Thyroid gland (tissue), 4 donors: Measurements from ENCODE around the gene TLE4. TPM values are rescaled to one million over a fixed set of nuclear protein-coding genes. Genes with fewer than 3 reads are reported as not detected.
"Not testable (repeated sequence)": the region's sequence is repeated elsewhere in the genome, so short reads cannot be mapped to it uniquely, and the experiment has no call there.

Experiments
- DNase-seq, 2 donors: peaks; one replicate each; pipeline ENCODE4 v3.0.0-alpha.2; 2019
- H3K27ac ChIP-seq, 3 donors: fragments of 200-600 bp; sonication (generic); 1 replicate in 2 of 3; 2 replicates in 1 of 3; pipeline ENCODE4 v1.5.1; 2016 to 2019; ENCODE audit warnings: mild to moderate bottlenecking in 1 of 3, moderate library complexity in 1 of 3
- H3K27me3 ChIP-seq: fragments of 200-600 bp; sonication (generic); one replicate; pipeline ENCODE4 v1.5.1; 2019
- H3K36me3 ChIP-seq, 2 donors: fragments of 200-600 bp; sonication (generic); one replicate each; pipeline ENCODE4 v1.5.1; 2016 to 2019
- H3K4me1 ChIP-seq, 2 donors: fragments of 200-600 bp; sonication (generic); one replicate each; pipeline ENCODE4 v1.5.1; 2017 to 2019
- H3K4me3 ChIP-seq, 3 donors: fragments of 200-600 bp; sonication (generic); replicated peaks in 1 of 3; 1 replicate in 2 of 3; 2 replicates in 1 of 3; pipeline ENCODE4 v1.5.1; 2016; ENCODE audit warnings: mild to moderate bottlenecking in 1 of 3
- H3K9me3 ChIP-seq: fragments of 200-600 bp; sonication (generic); one replicate; pipeline ENCODE4 v1.5.1; 2017
- CTCF ChIP-seq, 6 experiments: fragments of 200-600 bp in 3 of 6; fragments of 450-650 bp in 3 of 6; sonication (generic) in 3 of 6; IDR thresholded peaks; one replicate each; pipeline ENCODE4 v1.5.1; 2016 to 2019; ENCODE audit warnings: antibody characterized with exemption in 6 of 6, mild to moderate bottlenecking in 2 of 6, inconsistent platforms in 1 of 6, moderate library complexity in 1 of 6
- POLR2A ChIP-seq, 2 donors: fragments of 450-650 bp; IDR thresholded peaks; one replicate each; pipeline ENCODE4 v1.6.1; 2017; ENCODE audit warnings: antibody characterized with exemption in 2 of 2, mild to moderate bottlenecking in 2 of 2, moderate library complexity in 1 of 2
- WGBS, 2 donors: methylation state at CpG; one replicate each; pipeline ENCODE4 v1.1.5; 2017; 5-methylcytosine and 5-hydroxymethylcytosine counted together
- intact Hi-C: fragments of 100-400 bp; cut with DNase I; formaldehyde crosslinking; loops from one replicate; pipeline ENCODE4 v1.15.1; 2023
- total RNA-seq, 4 donors: library from RNA; depleted of rRNA; stranded (reverse); fragments of >200 nt; gene quantifications; one replicate each; pipeline ENCODE4 v1.2.3, GENCODE V29; 2016

The TLE4 gene
- total RNA-seq, 4 donors from 2014 or later = 40.3 to 64.2 (median 52.8) TPM

GRCh38 chr9:79637177-79637925 is 65.6 kb downstream of the TLE4 start:
- Histone ChIP-seq H3K27me3 (no peaks in the 10 kb centered on the region), H3K4me3 (no peak overlapping the region), H3K27ac (no peak overlapping the region), H3K36me3 (no peaks in the 10 kb centered on the region), H3K9me3 (no peaks in the 10 kb centered on the region), H3K4me1 (no peaks in the 10 kb centered on the region)
- intact Hi-C loops = no loop called here
- no peak for DNase-seq
- TF ChIP-seq CTCF (IDR thresholded peaks at IDR 0.05) (no peak), POLR2A (IDR thresholded peaks at IDR 0.05) (no peak)
- WGBS, 2 donors = 79 to 81% methylated on average over 2 of the region's 2 CpGs

- intact Hi-C loops = no loop called here
- no peaks in the 10 kb centered on the region for H3K4me1 ChIP-seq
- WGBS, 2 donors = 95 to 96% methylated on average over 2 of the region's 2 CpGs
Observed at GRCh38 chr9:79638806-79639205, 67.0 kb downstream of the TLE4 start.

GRCh38 chr9:79639354-79639753 is 67.6 kb downstream of the TLE4 start:
- no peak overlapping the region for H3K4me3 ChIP-seq
- WGBS, 2 donors = 98 to 100% methylated on average over 1 of the region's 1 CpG
- DNase-seq = no peak
- no peaks in the 10 kb centered on the region for H3K9me3 ChIP-seq
- no peaks in the 10 kb centered on the region for H3K36me3 ChIP-seq
- TF ChIP-seq CTCF (IDR thresholded peaks at IDR 0.05) (no peak), POLR2A (IDR thresholded peaks at IDR 0.05) (no peak)
- no peaks in the 10 kb centered on the region for H3K4me1 ChIP-seq
- H3K27me3 ChIP-seq = no peaks in the 10 kb centered on the region
- intact Hi-C loops = no loop called here
- H3K27ac ChIP-seq = no peak overlapping the region

More at GRCh38 chr9:79638806-79639205, 67.0 kb downstream of the TLE4 start:
- Histone ChIP-seq H3K4me3 (no peak overlapping the region), H3K9me3 (no peaks in the 10 kb centered on the region), H3K36me3 (no peaks in the 10 kb centered on the region), H3K27me3 (no peaks in the 10 kb centered on the region), H3K27ac (no peak overlapping the region)
- DNase-seq = no peak
- TF ChIP-seq CTCF (IDR thresholded peaks at IDR 0.05) = no peak

DNA sequence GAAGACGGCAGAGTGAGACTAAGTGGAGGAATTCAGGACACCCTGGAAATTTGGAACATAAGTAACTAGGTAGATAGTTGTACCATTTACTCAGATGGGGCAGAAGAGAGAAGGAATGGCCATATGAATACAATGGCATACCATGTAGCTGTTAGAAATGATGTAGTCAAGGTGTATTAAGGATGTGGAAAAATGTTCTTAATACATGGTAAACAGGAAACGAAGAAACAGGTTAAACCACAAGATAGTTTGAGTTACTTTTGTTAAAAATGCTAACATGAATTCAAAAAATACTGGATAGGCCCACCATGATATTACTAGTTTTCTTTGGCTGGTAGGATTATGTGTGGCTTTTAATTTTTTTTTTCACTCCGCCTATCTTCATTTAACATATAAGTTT is 68.3 kb downstream of the TLE4 start:
- intact Hi-C loops, DNase-seq, H3K27ac ChIP-seq, H3K9me3 ChIP-seq, H3K27me3 ChIP-seq, H3K4me1 ChIP-seq, H3K4me3 ChIP-seq, H3K36me3 ChIP-seq: not testable (repeated sequence)
- 96 to 98% methylated on average over 3 of the region's 3 CpGs for WGBS, 2 donors

GRCh38 chr9:79641070-79641469 is 69.3 kb downstream of the TLE4 start:
- no peaks in the 10 kb centered on the region for H3K36me3 ChIP-seq
- H3K9me3 ChIP-seq = no peaks in the 10 kb centered on the region
- H3K4me1 ChIP-seq = no peaks in the 10 kb centered on the region
- no peaks in the 10 kb centered on the region for H3K27me3 ChIP-seq
- TF ChIP-seq POLR2A (IDR thresholded peaks at IDR 0.05) (no peak), CTCF (IDR thresholded peaks at IDR 0.05) (no peak)
- H3K4me3 ChIP-seq = no peak overlapping the region
- intact Hi-C loops = no loop called here
- H3K27ac ChIP-seq = no peak overlapping the region
- no peak for DNase-seq
- WGBS, 2 donors = 79 to 88% methylated on average over 1 of the region's 1 CpG
